T-helper 2 cell treated with Interferon-gamma antibody and Interleukin-4, amounts not matched to agents 5 μg/mL and 100 μg/mL, for 36 hours (primary cell): ENCODE results near the gene TEX19.

ENCODE experiments used
- DNase-seq: peaks from one replicate; pipeline ENCODE4 v3.0.0; 2021; ENCODE audit warnings: low spot score
- H3K27ac Mint-ChIP-seq: one replicate; pipeline ENCODE4 v1.8.0; 2021; ENCODE audit warnings: mild to moderate bottlenecking, mixed read lengths
- H3K27me3 Mint-ChIP-seq: one replicate; pipeline ENCODE4 v1.8.0; 2021; ENCODE audit warnings: low read depth, mixed read lengths
- H3K36me3 Mint-ChIP-seq: one replicate; pipeline ENCODE4 v1.8.0; 2021; ENCODE audit warnings: low read depth, mixed read lengths
- H3K4me1 Mint-ChIP-seq: one replicate; pipeline ENCODE4 v1.8.0; 2021; ENCODE audit warnings: low read depth, mixed read lengths
- H3K4me3 Mint-ChIP-seq: one replicate; pipeline ENCODE4 v1.8.0; 2022; ENCODE audit warnings: mild to moderate bottlenecking, moderate library complexity, mixed read lengths
- H3K9me3 Mint-ChIP-seq: one replicate; pipeline ENCODE4 v1.8.0; 2021; ENCODE audit warnings: mixed read lengths

TEX19 gene

GRCh38 chr17:82412535-82413520 lies 53.8 kb downstream of the TEX19 start:
- H3K9me3 Mint-ChIP-seq: no peaks in the 10 kb centered on the region
- no peaks in the 10 kb centered on the region for H3K27me3 Mint-ChIP-seq
- DNase-seq: no peak
- no peak overlapping the region for H3K4me3 Mint-ChIP-seq
- H3K36me3 Mint-ChIP-seq: peaks cover 4% of the 10 kb centered on the region
- peaks cover 12% of the 10 kb centered on the region for H3K4me1 Mint-ChIP-seq
- H3K27ac Mint-ChIP-seq: no peak overlapping the region
